ENCODE data around the gene MACC1. TPM values are rescaled to one million over a fixed set of nuclear protein-coding genes. Genes with fewer than 3 reads are reported as not detected.

The MACC1 gene
- total and polyA plus RNA-seq, 2 of the 13 experiments (the other 11 are each of a cell fraction or from before 2014, with no cell fraction given), result 0.04 TPM; not detected in 1

- no peak overlapping the region for H3K9ac ChIP-seq (ENCODE audit: insufficient read depth, low read depth, low read length)
- no peaks in the 10 kb centered on the region for H3K27me3 ChIP-seq (ENCODE audit: control insufficient read depth in 1 of 2, insufficient read depth in 2 of 2, low read length in 2 of 2)
- no peak for ATAC-seq
- H3K27ac ChIP-seq (ENCODE audit: extremely low read length, insufficient read depth, low read length), result no peak overlapping the region
- in situ Hi-C loops (cut with HindIII; ENCODE audit: extremely low pct_ligation_motif_present, low pct_unique_long_range_greater_than_20kb) (no loop called here), intact Hi-C loops (cut with micrococcal nuclease; ENCODE audit: unreplicated experiment) (no loop called here)
- no peak overlapping the region for H3K4me3 ChIP-seq (replicated peaks in 1 of 3; ENCODE audit: insufficient read depth in 1 of 3, low read depth in 2 of 3, low read length in 3 of 3)
- no peaks in the 10 kb centered on the region for H3K36me3 ChIP-seq (replicated peaks in 1 of 2; ENCODE audit: control insufficient read depth in 1 of 2, insufficient read depth in 2 of 2, low read length in 2 of 2)
- FAIRE-seq, result no peak
- 27% methylated on average over 7 of the region's 7 CpGs for WGBS (ENCODE audit: low lambda C conversion rate)
- no peak overlapping the region for H2AFZ ChIP-seq (ENCODE audit: low read length)
- no peak overlapping the region for H3K4me2 ChIP-seq (ENCODE audit: low read depth, low read length)
- DNase-seq (ENCODE audit: low spot score), result no peak
- no TSS peak for BruUV-seq (replicated peaks)
- no peaks in the 10 kb centered on the region for H3K9me3 ChIP-seq (ENCODE audit: low read length)
- no peaks in the 10 kb centered on the region for H4K20me1 ChIP-seq (ENCODE audit: insufficient read depth, low read length)
- peaks cover 14% of the 10 kb centered on the region for H3K4me1 ChIP-seq (ENCODE audit: insufficient read depth, low read length)
- TF ChIP-seq CC2D1A (CRISPR knock-in tag; IDR thresholded peaks at IDR 0.05), result no peak
- no peak for TF ChIP-seq HBP1 (CRISPR knock-in tag; IDR thresholded peaks at IDR 0.05; ENCODE audit: low read depth)
- peak; percentile 44; the same call in 1 of the 2 replicates for TF ChIP-seq FOSL2 (CRISPR knock-in tag; IDR thresholded peaks at IDR 0.05)
- no peaks in the 10 kb centered on the region for H3K79me2 ChIP-seq (ENCODE audit: insufficient read depth, low read length)
- CTCF ChIA-PET (ENCODE audit: low intra/inter-chr PET ratio, low total read pairs), result no interaction called here
- POLR2A ChIA-PET, result no interaction called here
These were observed 12.7 kb upstream of the MACC1 start for GRCh38 chr7:20229646-20230500.

- CTCF ChIA-PET (ENCODE audit: low intra/inter-chr PET ratio, low total read pairs), result no interaction called here
- WGBS (ENCODE audit: low lambda C conversion rate), result 5% methylated on average over 3 of the region's 3 CpGs
- BruUV-seq (replicated peaks), result no TSS peak
These were observed 11.9 kb upstream of the MACC1 start for GRCh38 chr7:20229081-20229480.

More at GRCh38 chr7:20229081-20229480, 11.9 kb upstream of the MACC1 start:
- Histone ChIP-seq H2AFZ (ENCODE audit: low read length) (no peak overlapping the region), H4K20me1 (ENCODE audit: insufficient read depth, low read length) (no peaks in the 10 kb centered on the region), H3K27me3 (ENCODE audit: control insufficient read depth in 1 of 2, insufficient read depth in 2 of 2, low read length in 2 of 2) (no peaks in the 10 kb centered on the region), H3K79me2 (ENCODE audit: insufficient read depth, low read length) (no peaks in the 10 kb centered on the region), H3K4me2 (ENCODE audit: low read depth, low read length) (no peak overlapping the region), H3K4me3 (replicated peaks in 1 of 3; ENCODE audit: insufficient read depth in 1 of 3, low read depth in 2 of 3, low read length in 3 of 3) (no peak overlapping the region), H3K9ac (ENCODE audit: insufficient read depth, low read depth, low read length) (no peak overlapping the region), H3K9me3 (ENCODE audit: low read length) (no peaks in the 10 kb centered on the region), H3K36me3 (replicated peaks in 1 of 2; ENCODE audit: control insufficient read depth in 1 of 2, insufficient read depth in 2 of 2, low read length in 2 of 2) (no peaks in the 10 kb centered on the region), H3K27ac (ENCODE audit: extremely low read length, insufficient read depth, low read length) (no peak overlapping the region), H3K4me1 (ENCODE audit: insufficient read depth, low read length) (peaks cover 14% of the 10 kb centered on the region)
- TF ChIP-seq THAP11 (CRISPR knock-in tag; IDR thresholded peaks at IDR 0.05) (no peak), BRD4 (CRISPR knock-in tag; IDR thresholded peaks at IDR 0.05) (no peak), ATF1 (CRISPR knock-in tag; IDR thresholded peaks at IDR 0.05) (no peak), ZNF740 (CRISPR knock-in tag; IDR thresholded peaks at IDR 0.05) (no peak), ZSCAN21 (CRISPR knock-in tag; IDR thresholded peaks at IDR 0.05; ENCODE audit: borderline replicate concordance) (no peak), ZNF451 (CRISPR knock-in tag; IDR thresholded peaks at IDR 0.05) (no peak), NR2C2 (CRISPR knock-in tag; IDR thresholded peaks at IDR 0.05; ENCODE audit: borderline replicate concordance) (no peak), ZNF883 (CRISPR knock-in tag; IDR thresholded peaks at IDR 0.05; ENCODE audit: not compliant biosample characterization) (no peak), ZNF180 (CRISPR knock-in tag; IDR thresholded peaks at IDR 0.05; ENCODE audit: borderline replicate concordance, low read depth) (no peak), SNRNP70 (IDR thresholded peaks at IDR 0.05; ENCODE audit: low read depth, low read length) (no peak), SKIL (CRISPR knock-in tag; IDR thresholded peaks at IDR 0.05; ENCODE audit: borderline replicate concordance) (no peak)
- DNase-seq (ENCODE audit: low spot score) (no peak), ATAC-seq (no peak), FAIRE-seq (no peak)
- in situ Hi-C loops (cut with HindIII; ENCODE audit: extremely low pct_ligation_motif_present, low pct_unique_long_range_greater_than_20kb) (no loop called here), intact Hi-C loops (cut with micrococcal nuclease; ENCODE audit: unreplicated experiment) (no loop called here)
- POLR2A ChIA-PET, result no interaction called here
